Fibroblast of gingiva (primary cell): Measurements from ENCODE around the gene KCNQ1.

Experiments used
- DNase-seq: peaks from one replicate; pipeline ENCODE4 v3.0.0-alpha.2; 2011; ENCODE audit warnings: low read depth

KCNQ1 gene

DNA sequence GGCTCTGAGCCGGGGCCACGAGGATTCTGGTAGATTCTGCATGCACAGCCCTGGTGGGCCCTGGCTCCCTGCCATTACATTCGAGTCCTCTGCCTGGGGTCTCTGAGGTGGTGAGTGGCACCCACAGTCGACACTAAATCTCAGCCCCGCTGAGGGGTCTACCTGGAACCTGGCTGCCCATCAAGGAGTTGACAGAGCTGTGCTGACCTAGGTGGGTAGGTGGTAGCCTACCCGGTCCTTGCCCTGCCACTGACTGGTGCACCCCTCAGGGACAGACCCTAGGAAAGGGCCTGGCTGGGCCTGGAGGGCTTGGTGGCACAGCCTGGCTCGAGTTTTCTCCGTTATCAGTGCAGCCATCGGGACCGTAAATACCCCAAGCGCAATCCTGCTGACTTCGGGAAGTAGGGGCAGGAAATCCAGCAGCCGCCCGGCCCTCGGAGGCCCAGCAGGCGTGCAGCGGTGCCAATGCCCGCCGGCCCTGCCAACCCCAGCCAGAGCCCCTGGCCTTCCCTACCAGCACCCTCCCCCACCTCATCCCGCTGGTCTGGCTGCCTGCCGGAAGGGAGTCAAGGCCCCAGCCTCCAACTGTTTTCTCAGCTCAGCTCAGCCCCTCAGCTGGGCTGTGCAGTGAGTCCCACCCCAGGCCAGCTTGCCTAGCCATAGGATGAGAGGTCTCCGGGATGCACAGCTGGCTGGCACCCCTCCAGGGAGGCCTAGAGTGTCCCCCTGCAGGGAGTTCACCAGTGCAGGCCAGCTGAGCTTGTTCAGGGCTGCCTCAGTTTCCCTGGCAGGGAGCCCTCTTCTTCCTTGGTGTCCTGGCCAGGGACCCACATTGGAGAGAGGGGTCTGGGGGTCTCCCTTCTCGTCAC is 335.4 kb downstream of the KCNQ1 start:
- no peak for DNase-seq

DNA sequence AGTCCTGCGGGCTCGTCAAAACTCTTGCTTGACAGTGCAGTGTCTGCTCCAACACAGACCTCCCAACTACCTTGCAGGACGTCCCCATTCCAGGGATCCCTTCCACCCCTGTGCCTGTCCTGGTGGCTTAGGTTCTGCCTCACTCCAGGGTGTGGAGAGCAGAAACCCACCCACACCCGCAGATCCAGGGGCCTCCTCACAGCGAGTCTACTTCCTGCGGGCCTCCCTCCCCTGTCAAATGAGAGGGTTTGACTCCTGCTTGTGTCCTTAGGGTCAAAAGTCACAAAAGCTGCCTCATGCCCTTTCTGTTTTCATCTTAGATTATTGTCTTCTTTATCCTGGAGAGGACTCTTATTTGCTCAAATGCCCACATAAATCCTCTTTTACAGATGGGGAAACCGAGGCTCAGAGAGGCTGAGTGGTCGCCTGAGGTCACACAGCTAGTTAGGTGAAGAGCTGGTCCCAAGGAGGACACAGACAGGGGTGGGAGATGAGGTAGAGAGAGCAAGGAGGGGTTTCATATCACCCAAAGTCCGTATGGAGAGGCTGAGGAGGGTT is 336.1 kb downstream of the KCNQ1 start:
- no peak for DNase-seq

- DNase-seq: no peak
Observed at GRCh38 chr11:2781408-2782274, 336.8 kb downstream of the KCNQ1 start.

DNA sequence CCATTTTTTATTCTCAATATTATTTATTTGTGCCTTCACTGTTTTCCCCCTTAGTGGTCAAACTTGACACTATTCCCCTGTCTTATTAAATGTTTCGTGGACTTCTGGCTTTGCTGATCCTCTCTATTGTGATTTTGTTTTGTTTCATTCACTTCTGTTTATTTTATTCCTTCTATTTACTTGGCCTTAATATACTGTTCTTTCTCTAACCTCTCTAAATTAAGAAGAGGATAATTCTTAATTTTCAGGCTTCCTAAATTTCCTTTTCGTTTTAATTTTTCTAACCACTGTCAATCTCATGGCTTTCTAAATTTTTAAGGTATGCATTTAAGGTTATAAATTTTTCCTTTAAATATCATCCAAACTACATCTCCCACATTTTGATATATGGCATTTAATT is 338.0 kb downstream of the KCNQ1 start:
- no peak for DNase-seq

DNA sequence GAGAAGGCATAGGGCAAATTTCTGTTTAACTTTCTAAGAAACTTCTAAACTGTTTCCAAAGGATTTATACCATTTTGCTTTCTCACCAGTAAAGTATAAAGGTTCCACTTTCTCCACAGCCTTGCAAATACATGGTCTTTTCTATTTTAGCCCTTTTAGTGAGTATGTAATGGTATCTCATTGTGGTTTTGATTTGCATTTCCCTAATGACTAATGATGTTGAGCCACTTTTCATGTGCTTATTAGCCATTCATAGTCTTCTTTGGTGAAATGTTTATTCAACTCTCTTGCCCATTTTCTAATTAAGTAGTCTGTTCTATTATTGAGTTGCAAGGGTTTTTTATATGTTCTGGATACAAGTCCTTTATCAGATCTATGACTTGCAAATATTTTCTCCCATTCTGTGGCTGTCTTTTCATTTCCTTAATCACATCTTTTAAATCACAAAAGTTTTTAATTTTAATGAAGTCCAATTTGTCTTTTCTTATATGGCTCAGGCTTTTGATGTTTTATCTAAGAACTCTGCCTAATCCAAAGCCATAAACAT is 338.8 kb downstream of the KCNQ1 start:
- DNase-seq: no peak

GRCh38 chr11:2787816-2788167 is 343.0 kb downstream of the KCNQ1 start:
- DNase-seq: no peak

DNA sequence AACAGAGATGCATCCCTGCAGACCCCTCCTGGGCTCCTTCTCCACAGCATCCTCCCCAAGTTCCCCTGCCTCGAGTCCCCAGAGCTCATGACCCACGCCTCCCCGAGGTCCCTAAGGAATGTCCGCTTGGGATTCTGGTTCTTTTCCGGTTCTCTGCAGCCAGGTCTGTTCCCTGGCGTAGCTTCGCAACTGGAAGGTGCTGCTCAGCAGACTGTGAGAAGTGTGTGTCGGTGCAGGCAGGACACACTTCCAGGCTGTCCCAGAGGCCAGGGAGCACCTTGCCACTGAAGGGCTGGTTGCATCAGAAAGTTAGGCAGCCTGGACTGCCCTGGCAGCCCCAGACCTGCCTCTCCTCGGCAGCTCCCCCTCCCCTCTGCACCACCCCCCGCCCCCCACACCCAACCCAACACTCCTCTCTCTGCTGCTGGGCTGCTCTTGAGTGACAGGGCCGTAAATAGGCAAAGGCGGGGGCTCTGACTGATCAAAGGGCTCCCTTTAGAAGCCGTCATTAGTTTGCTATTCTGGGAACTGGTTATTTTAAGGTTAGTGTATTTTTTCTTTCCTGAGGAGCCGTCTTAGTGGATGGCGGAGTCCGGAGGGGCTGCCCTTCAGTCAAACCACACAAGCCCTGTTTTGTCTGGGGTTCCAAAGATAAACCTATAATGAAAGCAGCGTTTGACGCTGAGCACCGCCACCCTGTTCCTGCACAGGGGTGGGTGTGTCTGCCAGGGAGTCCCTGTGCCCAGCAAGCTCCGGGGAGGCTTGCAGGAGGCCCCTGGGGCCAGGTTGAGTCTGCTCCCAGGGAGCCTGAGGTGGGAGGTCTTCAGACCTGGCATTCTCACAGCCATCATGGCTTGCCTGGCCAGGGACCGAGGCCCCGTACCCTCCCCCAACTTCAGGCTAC is 343.6 kb downstream of the KCNQ1 start:
- no peak for DNase-seq

DNA sequence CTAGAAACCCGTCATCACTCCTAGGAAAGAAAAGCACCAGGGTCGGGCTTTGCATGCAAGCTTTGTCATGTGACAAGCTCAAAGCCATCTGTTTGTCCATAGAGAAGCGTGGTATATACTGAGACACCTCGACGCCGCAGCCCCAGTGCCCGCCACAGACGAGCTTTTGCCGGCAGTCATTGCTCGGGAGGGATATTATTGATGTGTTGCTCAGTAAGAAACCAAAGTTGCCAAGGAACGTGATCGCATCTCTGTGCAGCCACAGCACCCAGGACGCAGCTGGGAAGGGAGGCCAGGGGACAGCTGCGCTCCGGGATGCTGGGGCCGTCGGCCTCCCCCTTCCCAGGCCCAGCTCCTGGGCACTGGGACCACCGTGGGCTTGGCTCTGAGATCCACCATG is 344.5 kb downstream of the KCNQ1 start:
- no peak for DNase-seq

- DNase-seq: no peak
Observed at GRCh38 chr11:2789791-2790567, 345.2 kb downstream of the KCNQ1 start.

- no peak for DNase-seq
Observed at GRCh38 chr11:2790568-2790921, 345.7 kb downstream of the KCNQ1 start.

- no peak for DNase-seq
Observed at GRCh38 chr11:2791139-2791520, 346.3 kb downstream of the KCNQ1 start.

- no peak for DNase-seq
Observed at GRCh38 chr11:2791521-2792380, 346.9 kb downstream of the KCNQ1 start.

DNA sequence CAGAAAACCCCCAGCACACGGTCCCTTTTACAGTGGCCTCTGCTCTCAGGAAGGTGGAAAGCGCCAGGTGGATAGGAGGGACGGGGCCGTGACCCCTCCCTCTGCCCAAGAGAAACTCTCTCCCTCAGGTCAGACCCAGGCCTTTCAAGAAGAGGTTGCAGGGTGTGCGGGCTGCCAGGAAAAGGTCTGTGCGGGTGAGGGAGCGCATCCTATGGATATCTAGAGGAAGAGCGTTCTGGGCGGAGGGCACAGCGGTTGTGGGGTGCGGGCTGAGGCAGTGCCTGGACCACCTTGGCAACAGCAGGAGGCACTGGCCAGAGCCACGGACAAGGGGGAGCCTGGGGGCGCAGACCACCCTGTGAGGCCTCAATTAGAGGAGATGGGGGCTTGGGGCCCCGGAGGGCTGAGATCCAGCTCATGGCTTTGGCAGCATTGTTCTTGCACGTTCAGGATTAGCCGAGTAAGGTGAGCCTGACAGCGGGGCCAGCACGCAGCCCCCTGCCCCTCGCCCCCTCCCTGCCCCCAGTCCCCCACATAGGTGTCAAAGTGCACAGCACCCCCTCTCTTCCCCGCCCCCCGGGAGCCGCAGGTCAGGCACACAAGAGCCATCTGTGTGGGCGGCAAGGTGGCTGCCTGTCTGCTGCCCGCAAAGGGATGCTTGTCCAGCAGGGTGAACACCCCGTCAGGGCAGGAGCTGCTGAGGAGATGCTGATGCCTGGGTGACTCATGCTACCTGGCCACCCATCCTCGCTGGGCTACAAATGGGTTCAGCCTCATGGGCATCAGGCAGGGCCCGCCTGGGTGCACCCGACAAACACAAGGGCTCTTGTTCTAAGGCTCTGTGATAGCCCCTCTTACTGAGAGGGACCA is 347.8 kb downstream of the KCNQ1 start:
- DNase-seq: no peak

DNA sequence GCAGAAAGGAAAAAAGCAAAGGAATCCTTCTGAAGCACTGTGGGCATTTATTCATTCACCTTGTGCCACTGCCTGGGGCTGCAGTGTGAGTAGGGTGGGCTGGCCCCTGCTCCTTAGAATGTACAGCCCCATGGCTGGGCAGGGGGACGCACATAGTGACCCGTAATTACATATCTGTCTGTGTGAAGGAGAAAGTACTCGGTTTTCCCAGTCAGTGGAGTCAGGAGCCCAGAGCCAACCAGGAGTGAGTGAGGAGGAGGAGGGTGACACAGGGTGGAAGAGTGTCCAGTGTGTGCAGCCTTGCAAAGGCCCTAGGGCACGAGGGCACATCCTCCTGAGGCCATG is 348.9 kb downstream of the KCNQ1 start:
- no peak for DNase-seq

DNA sequence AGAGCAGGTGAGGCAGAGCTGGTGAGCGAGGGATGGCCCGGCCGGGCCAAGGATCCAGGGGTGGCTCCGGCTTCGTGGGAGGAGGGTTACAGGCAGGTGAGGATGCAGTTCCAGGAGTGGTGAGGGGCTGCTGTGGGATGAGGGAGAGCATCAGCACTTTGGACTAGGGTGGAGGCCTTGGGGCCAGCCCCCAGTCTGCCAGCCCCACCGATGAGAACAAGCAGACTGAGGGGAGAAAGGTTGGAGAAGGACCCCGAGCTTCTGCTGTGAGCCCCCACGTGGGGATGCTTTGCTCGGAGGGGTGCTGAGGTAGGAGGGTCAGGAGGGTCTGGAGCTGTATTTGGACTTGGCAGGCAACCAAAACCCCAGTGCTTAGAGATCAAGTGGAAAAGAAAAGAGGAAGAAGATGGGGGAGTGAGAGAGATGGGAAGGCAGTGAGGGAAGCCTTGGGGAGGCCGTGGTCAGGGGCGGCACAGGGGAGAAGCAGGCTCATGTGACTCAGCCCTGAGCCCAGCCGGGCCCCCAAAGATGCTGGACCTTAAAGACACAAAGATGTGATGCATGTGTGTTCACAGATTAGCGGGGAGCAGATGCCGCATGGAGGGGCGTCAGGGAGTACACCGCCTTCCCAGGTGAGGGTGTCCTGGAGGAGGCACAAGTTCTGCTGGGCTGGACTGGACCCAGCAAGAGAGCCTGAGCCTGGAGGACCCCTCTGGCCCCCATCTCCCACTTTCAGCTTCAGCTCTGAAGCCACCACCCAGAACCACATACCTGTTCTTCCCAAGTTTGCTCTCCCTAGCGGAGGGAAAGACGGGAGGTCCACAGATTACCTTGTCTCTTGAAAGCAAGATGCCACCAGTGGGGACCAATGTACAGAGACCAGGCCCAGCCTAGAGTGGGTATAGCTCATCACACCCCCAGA is 349.5 kb downstream of the KCNQ1 start:
- DNase-seq: no peak

DNA sequence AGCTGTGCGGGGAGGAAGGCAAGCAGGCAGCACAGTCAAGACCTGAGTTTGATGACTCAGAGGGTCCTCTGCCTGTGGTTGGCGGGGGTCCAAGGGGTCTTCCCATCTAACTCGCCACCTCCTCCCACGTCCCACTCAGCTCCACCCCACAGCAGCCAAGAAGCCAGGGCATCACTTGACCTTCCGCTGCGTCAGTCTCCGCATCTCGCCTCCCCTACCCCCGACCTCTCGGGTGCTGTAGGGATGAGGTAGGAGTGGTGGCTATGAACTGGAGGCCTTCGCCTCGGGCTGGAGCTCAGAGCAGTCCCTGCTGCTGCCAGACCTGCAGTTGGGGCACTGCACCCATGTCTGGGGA is 350.1 kb downstream of the KCNQ1 start:
- DNase-seq: no peak

DNA sequence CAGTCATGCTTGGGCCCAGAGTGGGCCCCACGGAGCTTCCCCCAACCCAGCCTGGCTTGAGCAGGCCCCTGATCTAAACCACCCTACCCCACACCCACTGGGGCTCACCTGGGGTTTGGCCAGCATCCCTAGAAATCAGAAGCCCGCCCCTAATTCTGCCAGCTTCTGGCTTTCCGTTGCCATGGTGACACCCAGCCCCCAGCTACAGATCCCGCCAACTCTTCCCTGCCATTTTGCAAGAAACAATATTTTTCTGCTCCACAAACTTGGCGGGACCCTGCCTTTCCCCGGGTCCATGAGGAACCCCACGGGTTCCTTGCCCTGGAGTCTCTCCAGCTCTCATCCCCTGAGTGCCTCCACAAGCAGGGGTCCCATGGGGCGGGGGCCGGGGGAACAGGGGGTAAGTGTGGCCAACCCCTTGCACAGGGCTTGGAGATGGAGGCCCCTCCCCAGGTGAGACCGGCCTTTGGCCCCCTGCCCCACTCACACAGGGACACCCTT is 350.7 kb downstream of the KCNQ1 start:
- DNase-seq: no peak

DNA sequence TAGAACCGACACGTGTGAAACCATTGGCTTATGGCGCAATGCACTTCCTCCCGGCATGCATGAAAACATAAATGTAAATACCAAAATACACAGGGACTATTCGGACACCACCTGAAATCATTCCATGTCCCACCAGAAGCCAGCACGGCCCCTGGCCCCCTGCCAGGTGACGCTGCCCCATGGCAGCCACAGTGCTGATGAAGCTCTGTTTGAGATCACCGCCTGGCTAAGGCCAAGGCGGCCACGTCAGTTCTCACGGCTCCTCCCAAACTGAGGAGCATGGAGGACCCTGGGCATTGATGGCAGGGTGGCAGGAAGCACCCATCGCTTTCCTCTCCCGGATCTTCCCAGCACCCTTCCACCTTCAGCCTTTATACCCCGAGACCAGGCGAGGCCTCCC is 351.3 kb downstream of the KCNQ1 start:
- no peak for DNase-seq
